GM04504 (cell line): ENCODE results near the gene MPHOSPH6.
"Not testable (repeated sequence)": the region's sequence is repeated elsewhere in the genome, so short reads cannot be mapped to it uniquely, and the experiment has no call there.

ENCODE experiments used
- DNase-seq: peaks from one replicate; pipeline ENCODE4 v3.0.0-alpha.2; 2012; ENCODE audit warnings: low read depth

Gene MPHOSPH6

GRCh38 chr16:82169861-82170845 lies at the start of gene MPHOSPH6:
TSS of gene MPHOSPH6 (minus strand) at chr16:82170224. CDS start at chr16:82170175, 49 bp downstream.
- DNase-seq, result peak; percentile 76

GRCh38 chr16:82219298-82219697 lies 49.3 kb upstream of the MPHOSPH6 start:
- no peak for DNase-seq

GRCh38 chr16:82209314-82209713 lies 39.3 kb upstream of the MPHOSPH6 start:
- DNase-seq, result not testable (repeated sequence)

- no peak for DNase-seq
Observed at GRCh38 chr16:82203198-82203597, 33.2 kb upstream of the MPHOSPH6 start.

- DNase-seq, result no peak
Observed at GRCh38 chr16:82201926-82202325, 31.9 kb upstream of the MPHOSPH6 start.

GRCh38 chr16:82201351-82201750 lies 31.3 kb upstream of the MPHOSPH6 start:
- DNase-seq, result no peak

- no peak for DNase-seq
Observed at GRCh38 chr16:82199209-82199608, 29.2 kb upstream of the MPHOSPH6 start.

GRCh38 chr16:82197540-82198240 lies 27.7 kb upstream of the MPHOSPH6 start:
- no peak for DNase-seq

GRCh38 chr16:82195917-82196494 lies 26.0 kb upstream of the MPHOSPH6 start:
- no peak for DNase-seq

GRCh38 chr16:82194086-82194485 lies 24.1 kb upstream of the MPHOSPH6 start:
- DNase-seq, result no peak

- DNase-seq, result peak; percentile 32
Observed at GRCh38 chr16:82192665-82193064, 22.6 kb upstream of the MPHOSPH6 start.

GRCh38 chr16:82190386-82190785 lies 20.4 kb upstream of the MPHOSPH6 start:
- DNase-seq, result no peak

GRCh38 chr16:82187829-82188228 lies 17.8 kb upstream of the MPHOSPH6 start:
- no peak for DNase-seq

- DNase-seq, result no peak
Observed at GRCh38 chr16:82185012-82185411, 15.0 kb upstream of the MPHOSPH6 start.

GRCh38 chr16:82184213-82184612 lies 14.2 kb upstream of the MPHOSPH6 start:
- no peak for DNase-seq

GRCh38 chr16:82183004-82183397 lies 13.0 kb upstream of the MPHOSPH6 start:
- DNase-seq, result no peak

GRCh38 chr16:82182266-82183003 lies 12.4 kb upstream of the MPHOSPH6 start:
- no peak for DNase-seq

- DNase-seq, result no peak
Observed at GRCh38 chr16:82181461-82182185, 11.6 kb upstream of the MPHOSPH6 start.

GRCh38 chr16:82178352-82178751 lies 8.3 kb upstream of the MPHOSPH6 start:
- DNase-seq, result no peak

GRCh38 chr16:82177555-82177954 lies 7.5 kb upstream of the MPHOSPH6 start:
- DNase-seq, result no peak

- no peak for DNase-seq
Observed at GRCh38 chr16:82176204-82176603, 6.2 kb upstream of the MPHOSPH6 start.
